A673 (cell line): ENCODE measurements around the gene ADCY5.

Experiments
- CTCF ChIP-seq: fragments of 300-800, 200-600 bp; sonication (generic); conservative IDR thresholded peaks from 2 replicates; pipeline ENCODE4 v1.5.1; 2017; ENCODE audit warnings: low read depth, mild to moderate bottlenecking, antibody characterized with exemption, low read length, moderate library complexity, mixed read lengths
- EZH2 ChIP-seq: fragments of 200-600 bp; sonication (generic); IDR thresholded peaks from 2 replicates; pipeline ENCODE4 v1.6.1; 2017; ENCODE audit warnings: borderline replicate concordance, low read depth, mild to moderate bottlenecking, mixed read lengths, antibody characterized with exemption, low read length; ENCODE audit not compliant: poor library complexity, severe bottlenecking

GRCh38 chr3:123341871-123342630, 106.8 kb downstream of the ADCY5 start:
- no peak for TF ChIP-seq CTCF
- no peak for TF ChIP-seq EZH2
